ENCODE results near the gene SLC9C2. TPM values are rescaled to one million over a fixed set of nuclear protein-coding genes. Genes with fewer than 3 reads are reported as not detected.

The SLC9C2 gene
- total RNA-seq, 1 experiment from 2014 or later, result not detected

DNA sequence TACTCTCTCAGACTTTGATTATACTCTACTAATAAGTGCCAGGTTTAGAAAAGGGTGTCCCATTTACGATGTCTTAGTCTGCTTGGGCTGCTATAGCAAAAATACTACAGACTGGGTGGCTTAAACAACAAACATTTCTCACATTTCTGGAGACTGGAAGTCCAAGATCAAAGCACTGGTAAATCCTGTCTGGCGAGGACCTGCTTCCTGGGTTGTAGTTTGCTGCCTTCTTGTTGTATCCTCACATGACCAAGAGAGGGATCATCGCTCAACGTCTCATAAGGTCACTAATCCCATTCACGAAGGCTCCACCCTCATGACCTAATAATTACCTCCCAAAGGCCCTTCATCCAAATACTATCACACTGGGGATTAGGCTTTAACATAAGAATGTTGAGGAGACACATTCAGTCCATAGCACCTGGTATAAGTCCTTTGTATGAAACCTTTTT is 113.7 kb downstream of the SLC9C2 start (continued):
- TF ChIP-seq ARID4B (CRISPR knock-in tag; IDR thresholded peaks at IDR 0.05; ENCODE audit: borderline replicate concordance), result no peak
- TF ChIP-seq ZNF425 (CRISPR knock-in tag; conservative IDR thresholded peaks at IDR 0.05), result no peak; the same call in 1 of the 2 replicates
- no peak for TF ChIP-seq JAZF1 (CRISPR knock-in tag; IDR thresholded peaks at IDR 0.05)
- TF ChIP-seq TCF7 (CRISPR knock-in tag; IDR thresholded peaks at IDR 0.05; ENCODE audit: low read depth), result no peak
- TF ChIP-seq SOX15 (CRISPR knock-in tag; IDR thresholded peaks at IDR 0.05), result no peak

DNA sequence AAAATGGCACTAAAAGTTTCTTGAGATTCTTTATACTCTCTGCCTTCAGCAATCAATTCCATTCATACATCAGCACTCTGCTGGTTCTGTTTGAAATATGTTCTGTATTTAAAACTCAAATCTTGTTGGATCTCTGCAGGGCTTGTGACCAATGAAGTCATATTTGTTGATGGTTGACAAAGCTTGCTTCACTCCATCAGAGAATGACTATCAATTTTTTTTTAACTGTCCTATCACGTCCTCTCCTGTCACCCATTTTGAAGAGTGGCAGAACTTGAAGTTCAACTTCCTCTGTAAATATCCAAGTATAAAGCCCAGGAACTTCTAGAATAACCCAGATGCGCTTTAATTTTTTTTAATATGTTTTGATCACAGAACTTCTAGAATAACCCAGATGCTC is 114.9 kb downstream of the SLC9C2 start:
- POLR2A ChIA-PET, result no interaction called here
- CTCF ChIA-PET, result interaction anchor here (0.9 to 1.0 kb wide), 2 partner anchors 58 to 67 kb away, joined by 3 read pairs; no protein-coding TSS in a partner anchor
- DNase-seq (ENCODE audit: low spot score), result no peak
- TF ChIP-seq ATF6 (CRISPR knock-in tag; IDR thresholded peaks at IDR 0.05) (no peak), SOX15 (CRISPR knock-in tag; IDR thresholded peaks at IDR 0.05) (no peak), ARID4B (CRISPR knock-in tag; IDR thresholded peaks at IDR 0.05; ENCODE audit: borderline replicate concordance) (no peak), NR1H2 (CRISPR knock-in tag; IDR thresholded peaks at IDR 0.05) (no peak), GABPB1 (CRISPR knock-in tag; IDR thresholded peaks at IDR 0.05) (no peak), NFYB (CRISPR knock-in tag; conservative IDR thresholded peaks at IDR 0.05; ENCODE audit: low read depth) (no peak), SP1 (CRISPR knock-in tag; conservative IDR thresholded peaks at IDR 0.05) (no peak), FOXK1 (CRISPR knock-in tag; IDR thresholded peaks at IDR 0.05) (no peak), ELF4 (CRISPR knock-in tag; IDR thresholded peaks at IDR 0.05; ENCODE audit: low read depth) (no peak), MXD4 (CRISPR knock-in tag; IDR thresholded peaks at IDR 0.05; ENCODE audit: borderline replicate concordance) (no peak), NFATC4 (CRISPR knock-in tag; IDR thresholded peaks at IDR 0.05) (no peak), KAT7 (CRISPR knock-in tag; IDR thresholded peaks at IDR 0.05; ENCODE audit: borderline replicate concordance) (no peak)
- TF ChIP-seq, protein P1, sequence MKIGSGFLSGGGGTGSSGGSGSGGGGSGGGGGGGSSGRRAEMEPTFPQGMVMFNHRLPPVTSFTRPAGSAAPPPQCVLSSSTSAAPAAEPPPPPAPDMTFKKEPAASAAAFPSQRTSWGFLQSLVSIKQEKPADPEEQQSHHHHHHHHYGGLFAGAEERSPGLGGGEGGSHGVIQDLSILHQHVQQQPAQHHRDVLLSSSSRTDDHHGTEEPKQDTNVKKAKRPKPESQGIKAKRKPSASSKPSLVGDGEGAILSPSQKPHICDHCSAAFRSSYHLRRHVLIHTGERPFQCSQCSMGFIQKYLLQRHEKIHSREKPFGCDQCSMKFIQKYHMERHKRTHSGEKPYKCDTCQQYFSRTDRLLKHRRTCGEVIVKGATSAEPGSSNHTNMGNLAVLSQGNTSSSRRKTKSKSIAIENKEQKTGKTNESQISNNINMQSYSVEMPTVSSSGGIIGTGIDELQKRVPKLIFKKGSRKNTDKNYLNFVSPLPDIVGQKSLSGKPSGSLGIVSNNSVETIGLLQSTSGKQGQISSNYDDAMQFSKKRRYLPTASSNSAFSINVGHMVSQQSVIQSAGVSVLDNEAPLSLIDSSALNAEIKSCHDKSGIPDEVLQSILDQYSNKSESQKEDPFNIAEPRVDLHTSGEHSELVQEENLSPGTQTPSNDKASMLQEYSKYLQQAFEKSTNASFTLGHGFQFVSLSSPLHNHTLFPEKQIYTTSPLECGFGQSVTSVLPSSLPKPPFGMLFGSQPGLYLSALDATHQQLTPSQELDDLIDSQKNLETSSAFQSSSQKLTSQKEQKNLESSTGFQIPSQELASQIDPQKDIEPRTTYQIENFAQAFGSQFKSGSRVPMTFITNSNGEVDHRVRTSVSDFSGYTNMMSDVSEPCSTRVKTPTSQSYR (CRISPR knock-in tag; IDR thresholded peaks at IDR 0.05), result no peak
- TF ChIP-seq, protein P2, sequence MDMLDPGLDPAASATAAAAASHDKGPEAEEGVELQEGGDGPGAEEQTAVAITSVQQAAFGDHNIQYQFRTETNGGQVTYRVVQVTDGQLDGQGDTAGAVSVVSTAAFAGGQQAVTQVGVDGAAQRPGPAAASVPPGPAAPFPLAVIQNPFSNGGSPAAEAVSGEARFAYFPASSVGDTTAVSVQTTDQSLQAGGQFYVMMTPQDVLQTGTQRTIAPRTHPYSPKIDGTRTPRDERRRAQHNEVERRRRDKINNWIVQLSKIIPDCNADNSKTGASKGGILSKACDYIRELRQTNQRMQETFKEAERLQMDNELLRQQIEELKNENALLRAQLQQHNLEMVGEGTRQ (CRISPR knock-in tag; IDR thresholded peaks at IDR 0.05), result no peak
- TF ChIP-seq, protein P3, sequence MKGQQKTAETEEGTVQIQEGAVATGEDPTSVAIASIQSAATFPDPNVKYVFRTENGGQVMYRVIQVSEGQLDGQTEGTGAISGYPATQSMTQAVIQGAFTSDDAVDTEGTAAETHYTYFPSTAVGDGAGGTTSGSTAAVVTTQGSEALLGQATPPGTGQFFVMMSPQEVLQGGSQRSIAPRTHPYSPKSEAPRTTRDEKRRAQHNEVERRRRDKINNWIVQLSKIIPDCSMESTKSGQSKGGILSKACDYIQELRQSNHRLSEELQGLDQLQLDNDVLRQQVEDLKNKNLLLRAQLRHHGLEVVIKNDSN (CRISPR knock-in tag; IDR thresholded peaks at IDR 0.05), result no peak

More for the DNA sequence above, 114.9 kb downstream of the SLC9C2 start:
- peaks cover 84% of the 10 kb centered on the region for H3K36me3 Mint-ChIP-seq
- H3K9me3 Mint-ChIP-seq, result peaks cover 23% of the 10 kb centered on the region
- no peak overlapping the region for H3K4me3 Mint-ChIP-seq
- H3K27ac Mint-ChIP-seq, result no peak overlapping the region
- H3K27me3 Mint-ChIP-seq (ENCODE audit: low read depth), result no peaks in the 10 kb centered on the region
- ATAC-seq, result no peak
- peaks cover 16% of the 10 kb centered on the region for H3K4me1 Mint-ChIP-seq
